Stimulated activated CD8-positive, alpha-beta memory T cell treated with anti-CD3 and anti-CD28 coated beads, Interleukin-4, amount 100 ng/mL, for 4 hours (primary cell): Measurements from ENCODE around the gene PAQR4.

Source experiments
- DNase-seq, 2 donors: peaks; one replicate each; pipeline ENCODE4 v3.0.0-alpha.2; 2020; ENCODE audit warnings: low read depth in 2 of 2, low spot score in 1 of 2

The PAQR4 gene

DNA sequence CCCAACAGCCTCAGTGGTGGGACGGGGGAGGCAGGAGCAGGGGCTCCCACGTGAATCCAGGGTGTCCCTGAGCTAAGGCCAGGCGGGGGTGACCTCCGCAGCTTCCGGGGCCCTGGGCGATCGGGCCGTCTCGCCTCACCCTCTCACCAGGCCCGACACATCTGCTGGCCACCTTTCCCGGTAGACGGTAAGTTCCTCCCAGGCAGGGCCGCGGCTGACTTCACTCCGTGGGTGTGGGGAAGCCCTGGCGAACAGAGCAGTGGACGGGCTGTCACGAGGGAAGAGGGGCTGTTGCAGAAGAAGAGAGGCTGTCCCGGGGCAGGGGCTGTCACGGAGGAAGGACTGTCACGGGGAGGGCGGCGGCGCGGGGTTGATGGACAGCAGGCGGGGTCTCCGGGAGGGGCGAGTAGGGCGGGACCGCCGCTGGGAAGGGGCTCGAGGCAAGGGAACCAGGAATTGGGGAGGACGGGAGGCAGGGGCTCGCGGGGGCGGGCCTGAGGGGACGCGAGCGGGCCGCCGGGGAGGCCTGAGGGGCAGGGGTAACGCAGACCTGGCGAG, 10.6 kb downstream of the PAQR4 start:
- no peak for DNase-seq

DNA sequence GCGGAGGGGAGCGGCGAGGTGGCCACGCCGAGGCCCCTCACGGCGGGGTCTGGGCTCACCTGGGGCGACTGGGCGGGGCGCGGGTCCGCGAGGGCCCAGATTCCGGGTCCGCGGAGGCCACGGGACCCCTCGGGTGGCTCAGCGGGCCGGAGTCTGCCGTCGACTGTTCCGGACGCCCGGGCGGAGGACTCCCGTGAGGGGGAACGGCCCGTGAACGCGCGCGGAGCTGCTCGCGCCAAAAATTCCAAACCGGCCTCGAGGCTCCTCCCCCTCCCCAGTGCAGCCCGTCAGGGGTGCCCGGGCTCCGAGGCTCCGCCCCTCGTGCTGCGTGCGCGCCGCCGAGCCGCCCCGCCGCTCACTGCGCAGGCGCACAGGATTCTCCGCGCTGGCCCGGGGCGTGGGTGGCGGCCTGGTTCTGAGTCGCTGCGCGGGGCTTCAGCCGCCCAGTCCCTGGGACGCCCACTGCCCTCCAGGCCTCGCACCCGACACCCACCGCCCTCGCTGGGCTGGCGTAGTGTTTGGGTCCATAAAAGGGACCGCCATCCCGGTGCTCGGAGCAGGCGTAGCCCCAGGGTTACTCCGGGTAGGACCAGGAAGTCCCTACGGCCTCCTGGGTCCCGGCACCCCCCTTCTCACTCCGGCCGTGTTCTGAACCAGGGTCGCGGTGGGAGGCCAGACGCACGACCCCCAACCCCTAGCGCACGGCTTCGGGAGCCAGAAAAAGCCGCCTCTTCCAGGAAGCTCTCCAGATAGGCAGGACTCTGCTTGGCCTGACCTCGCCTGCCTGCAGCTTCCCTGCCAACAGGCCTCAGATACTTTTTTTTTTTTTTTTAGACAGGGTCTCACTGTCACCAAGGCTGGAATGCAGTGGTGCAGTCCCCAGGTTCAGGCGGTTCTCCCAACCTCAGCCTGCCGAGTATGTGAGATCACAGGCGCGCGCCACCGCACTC, 11.4 kb downstream of the PAQR4 start, which contains the start of gene PKMYT1:
TSS of gene PKMYT1 (minus strand) at position 220 of the 950 bp plus-strand sequence. CDS start 789 bp downstream, outside the sequence.
- DNase-seq = peak; percentile 85 to 86

DNA sequence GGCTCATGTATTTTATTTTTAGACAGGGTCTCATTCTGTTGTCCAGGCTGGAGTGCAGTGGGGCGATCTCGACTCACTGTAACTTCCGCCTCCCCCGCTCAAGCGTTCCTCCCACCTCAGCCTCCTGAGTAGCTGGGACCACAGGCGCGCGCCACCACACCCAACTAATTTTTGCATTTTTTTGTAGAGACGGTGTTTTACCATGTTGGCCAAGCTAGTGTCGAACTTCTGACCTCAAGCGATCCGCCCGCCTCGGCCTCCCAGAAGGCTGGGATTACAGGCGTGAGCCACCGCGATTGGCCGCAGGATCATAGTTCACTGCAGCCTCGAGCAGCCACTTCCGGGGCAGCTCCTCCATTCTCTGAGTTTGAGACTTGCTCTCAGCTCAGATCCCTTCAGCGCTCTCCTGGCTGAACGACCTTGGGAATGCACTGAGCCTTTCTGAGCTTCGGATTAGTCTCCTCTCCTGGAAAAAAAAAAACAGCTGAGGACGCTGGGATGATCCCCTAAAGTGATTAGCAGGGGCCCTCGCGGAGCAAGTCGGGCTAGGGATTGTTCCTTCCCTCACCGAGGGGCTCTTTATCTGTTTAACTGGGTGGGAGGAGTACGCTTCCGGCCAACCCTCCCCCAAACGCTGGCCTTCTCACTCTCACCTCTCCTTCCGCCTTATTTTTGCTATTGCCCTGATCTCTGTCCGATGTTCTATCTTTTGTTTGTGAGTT, 12.2 kb downstream of the PAQR4 start:
- no peak for DNase-seq

DNA sequence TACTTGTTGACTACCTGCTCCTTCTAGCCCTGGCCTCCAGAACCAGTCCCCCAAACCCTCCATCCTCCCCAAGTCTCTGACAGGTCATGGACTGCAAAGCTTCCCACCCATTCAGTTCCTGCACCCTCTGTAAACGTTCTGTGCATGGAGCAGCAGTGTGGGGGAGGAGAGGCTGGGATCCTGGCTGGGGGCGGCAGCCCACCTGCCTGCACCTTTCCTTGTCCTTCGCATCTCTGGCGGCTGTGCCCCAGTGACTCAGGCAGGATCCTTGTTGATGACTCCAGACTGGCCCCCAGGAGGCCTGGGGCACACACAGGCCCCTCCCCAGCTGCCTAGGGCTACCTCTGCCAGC, 12.7 kb downstream of the PAQR4 start:
- DNase-seq = no peak

DNA sequence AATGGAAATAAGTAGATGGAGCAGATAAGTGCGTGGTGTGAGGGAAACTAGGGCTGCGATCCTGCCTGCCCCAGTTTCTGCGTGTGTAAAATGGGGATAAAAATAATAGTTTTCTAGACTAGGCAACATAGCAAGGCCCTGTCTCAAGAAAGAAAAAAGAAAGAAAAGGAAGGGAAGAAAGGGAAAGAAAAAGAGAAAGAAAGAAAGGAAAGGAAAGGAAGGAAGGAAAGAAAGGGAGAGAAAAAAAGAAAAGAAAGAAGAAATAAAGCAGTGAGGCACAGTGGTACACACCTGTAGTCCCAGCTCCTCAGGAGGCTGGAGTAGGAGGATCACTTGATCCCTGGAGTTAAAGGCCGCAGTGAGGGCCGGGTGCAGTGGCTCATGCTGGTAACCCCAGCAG, 13.3 kb downstream of the PAQR4 start:
- no peak for DNase-seq

DNA sequence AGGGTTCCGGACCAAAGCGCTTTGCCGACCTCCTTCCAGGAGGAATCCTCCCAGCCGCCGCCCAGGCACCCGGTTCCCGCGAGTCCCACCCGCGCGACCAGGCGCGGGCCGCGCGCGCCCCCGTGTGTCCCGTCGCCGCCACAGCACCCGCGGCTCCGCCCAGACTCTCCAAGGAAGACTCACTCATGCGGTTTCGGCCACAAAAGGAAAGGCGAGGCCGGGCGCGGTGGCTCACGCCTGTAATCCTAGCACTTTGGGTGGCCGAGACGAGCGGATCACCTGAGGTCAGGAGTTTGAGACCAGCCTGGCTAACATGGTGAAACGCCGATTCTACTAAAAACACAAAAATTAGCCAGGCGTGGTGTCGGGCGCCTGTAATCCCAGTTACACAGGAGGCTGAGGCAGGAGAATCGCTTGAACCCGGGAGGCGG, 14.6 kb downstream of the PAQR4 start:
- peak in 1 of 2 donors; percentile 35 for DNase-seq

DNA sequence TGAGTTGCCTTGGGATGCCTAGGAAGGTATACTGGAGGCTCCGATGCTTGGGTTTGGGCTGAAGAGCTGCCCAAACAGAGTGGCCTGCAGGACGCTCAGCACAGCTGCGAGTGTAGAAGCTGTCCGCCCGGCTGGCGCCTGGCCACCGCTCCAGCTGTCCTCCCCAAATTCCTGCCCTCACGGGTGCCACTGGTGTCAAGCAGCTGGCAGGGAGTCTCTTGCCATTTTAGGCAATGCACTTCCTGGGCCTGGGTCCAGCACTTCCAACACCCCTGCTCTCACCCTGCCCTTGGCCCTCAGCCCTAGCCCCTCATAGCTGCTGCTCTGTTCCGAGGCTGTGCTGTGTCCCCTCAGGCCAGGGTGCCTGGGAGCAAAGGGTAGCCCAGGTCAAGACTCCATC, 16.3 kb downstream of the PAQR4 start:
- no peak for DNase-seq

DNA sequence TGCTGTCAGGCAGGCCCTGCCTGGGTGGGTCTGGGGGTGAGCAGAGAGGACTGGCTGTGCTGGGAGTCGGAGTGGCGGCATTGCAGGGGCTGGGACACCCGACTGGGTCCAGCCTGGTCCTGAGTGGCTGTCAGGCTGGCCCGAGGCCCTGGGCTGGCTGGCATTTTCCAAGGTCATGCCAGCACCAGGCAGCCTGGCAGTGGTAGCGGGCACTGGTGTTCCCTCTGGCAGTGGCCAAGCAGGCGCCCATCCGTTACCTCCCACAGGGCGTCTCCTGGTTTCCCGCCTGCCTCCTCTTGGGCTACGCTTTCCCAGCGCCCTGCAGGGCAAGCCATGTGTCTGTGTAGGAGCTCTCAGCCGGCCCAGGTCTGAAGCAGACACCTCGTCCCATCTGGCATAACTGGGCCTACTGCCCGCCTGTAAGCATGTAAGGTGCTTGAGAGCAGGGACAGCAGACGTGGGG, 16.8 kb downstream of the PAQR4 start:
- no peak for DNase-seq

DNA sequence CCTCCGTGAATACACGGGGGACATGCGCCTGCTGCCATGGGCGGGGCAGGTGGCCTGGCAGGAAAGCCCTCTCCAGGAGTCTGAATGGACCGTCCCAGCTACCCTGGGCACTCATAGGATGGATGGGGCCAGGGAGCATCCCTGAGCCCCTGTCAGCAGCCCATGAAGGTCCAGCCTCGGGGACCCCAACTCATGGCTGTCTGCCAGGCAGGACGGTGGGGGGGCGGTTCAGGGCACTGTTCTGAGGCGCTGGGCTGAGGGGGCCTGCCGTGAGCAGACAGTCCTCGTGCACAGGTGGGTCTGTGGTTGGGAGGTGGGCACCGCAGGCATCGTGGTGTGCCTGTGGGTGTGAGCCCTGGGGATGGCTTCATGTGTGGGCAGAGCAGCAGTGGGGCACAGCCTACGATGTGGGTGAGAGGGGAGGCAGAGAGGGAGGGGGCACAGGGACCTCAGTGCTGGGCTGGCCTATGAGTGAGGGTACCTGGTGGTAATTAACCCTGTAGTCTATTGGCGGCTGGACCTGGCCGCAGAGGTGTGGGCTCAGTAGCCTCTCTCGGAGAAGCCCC, 17.6 kb downstream of the PAQR4 start:
- DNase-seq = no peak

DNA sequence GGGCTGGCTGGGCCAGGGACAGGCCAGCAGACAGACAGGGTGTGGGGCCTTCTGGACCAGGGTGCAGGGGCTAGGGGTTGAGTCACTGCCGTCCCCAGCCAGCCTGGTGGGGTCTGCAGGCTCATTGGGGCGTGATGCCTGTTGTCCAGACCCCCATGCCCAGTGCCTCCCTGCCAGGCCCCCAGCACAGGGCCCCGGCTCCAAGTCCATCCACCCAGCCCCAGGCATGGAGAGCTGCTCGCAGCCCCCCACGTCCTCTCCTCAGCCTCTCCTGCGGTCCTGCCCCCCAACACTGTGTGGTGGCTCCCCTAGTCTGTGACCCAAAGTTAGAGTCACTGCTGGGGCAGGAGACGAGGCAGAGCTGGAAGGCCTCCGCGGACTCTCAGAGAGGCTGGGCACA, 18.1 kb downstream of the PAQR4 start:
- no peak for DNase-seq

DNA sequence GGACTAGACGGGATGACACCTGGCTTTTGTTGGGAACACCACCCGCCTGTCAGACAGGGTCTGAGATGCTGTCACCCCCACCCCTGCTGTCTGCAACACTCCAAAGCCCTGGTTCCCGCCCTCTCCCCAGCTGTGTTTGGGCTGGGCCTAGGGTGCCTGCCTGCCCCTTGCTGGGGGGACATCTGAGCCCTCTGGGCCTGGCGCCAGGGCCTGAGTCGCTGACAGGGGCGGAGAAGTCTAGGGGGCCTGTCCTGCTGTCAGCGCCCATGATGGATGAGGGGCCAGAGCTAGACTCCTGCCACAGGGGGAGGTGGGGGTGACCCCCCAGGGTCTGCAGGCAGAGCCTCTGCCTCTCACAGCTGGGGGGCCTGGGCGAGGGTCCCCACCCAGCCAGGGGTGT, 18.7 kb downstream of the PAQR4 start:
- no peak for DNase-seq

DNA sequence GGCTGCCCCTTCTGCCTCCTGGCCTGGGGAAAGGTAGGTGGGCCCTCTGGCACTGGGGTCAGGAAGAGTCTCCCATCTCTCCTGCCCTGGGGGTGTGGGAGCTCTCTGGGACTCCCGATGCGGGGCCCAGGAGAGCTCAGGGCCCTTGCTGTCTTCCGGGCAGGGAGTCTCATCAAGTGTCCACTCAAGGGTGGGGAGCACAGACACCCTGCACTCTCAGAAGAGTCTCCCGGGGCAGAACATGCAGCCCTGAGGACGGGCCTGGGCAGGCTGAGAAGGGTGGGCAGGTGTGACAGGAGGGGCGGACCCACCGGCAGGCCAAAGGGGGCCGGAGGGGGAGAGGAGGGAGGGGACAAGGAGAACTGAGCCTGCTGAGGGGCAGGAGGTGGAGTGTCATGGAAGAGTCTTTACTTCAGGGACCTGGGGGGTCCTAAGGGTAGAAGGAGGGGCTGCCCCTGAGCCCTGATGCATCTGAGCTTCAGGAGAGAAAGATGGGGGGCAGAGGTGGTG, 19.5 kb downstream of the PAQR4 start:
- DNase-seq = no peak

DNA sequence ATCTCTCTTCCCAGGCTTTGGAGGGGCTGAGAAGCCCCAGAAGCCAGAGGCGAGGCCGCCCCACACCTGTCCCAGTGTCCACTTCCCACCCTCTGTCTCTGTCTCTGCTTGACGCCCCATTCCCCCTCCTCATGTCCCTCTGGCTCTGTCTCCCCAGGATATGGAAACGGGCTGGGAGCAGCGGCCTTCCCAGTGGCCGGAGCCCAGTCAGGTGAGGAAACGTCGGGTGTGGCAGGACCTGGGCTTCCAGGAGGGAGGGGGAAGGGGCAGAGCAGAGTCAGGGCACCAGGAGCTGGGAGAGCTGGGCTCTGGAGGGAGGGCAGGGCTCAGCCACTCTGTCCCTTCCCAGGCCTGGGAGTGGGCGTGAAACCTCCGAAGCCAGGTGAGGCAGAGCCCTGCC, 21.7 kb downstream of the PAQR4 start:
- no peak for DNase-seq

DNA sequence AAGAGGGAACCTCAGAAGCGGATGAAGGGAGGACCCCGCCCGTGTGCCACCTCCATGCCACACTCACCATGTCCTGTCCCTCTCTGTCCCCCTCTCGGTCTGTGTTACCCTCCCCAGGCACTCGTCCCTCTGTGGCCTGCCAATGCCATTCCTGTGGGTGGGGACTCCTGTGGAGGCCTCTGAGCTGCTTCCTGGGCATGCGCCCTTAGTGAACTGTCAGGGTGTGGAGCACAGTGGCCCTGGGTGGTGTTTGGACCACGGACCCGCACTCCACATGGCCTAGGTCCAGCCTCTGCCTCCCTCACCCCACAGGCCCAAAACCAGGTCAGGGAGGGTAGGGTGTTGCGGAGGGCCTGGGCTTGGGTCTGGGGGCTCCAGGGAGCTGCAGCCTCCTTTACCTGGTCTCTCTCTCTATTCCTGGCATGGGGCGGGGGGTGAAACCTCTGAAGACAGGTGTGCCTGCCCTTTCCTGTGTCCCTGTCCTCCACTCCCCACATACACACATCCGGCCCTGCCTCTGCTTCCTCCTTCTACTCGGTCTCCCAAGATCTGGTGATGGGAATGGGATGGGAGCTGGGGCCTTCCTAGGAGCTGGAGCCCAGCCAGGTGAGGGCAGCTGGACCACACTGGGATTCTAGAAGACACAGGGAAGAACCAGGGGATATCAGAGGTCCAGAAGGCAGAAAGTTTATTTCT, 22.6 kb downstream of the PAQR4 start:
- DNase-seq = no peak

DNA sequence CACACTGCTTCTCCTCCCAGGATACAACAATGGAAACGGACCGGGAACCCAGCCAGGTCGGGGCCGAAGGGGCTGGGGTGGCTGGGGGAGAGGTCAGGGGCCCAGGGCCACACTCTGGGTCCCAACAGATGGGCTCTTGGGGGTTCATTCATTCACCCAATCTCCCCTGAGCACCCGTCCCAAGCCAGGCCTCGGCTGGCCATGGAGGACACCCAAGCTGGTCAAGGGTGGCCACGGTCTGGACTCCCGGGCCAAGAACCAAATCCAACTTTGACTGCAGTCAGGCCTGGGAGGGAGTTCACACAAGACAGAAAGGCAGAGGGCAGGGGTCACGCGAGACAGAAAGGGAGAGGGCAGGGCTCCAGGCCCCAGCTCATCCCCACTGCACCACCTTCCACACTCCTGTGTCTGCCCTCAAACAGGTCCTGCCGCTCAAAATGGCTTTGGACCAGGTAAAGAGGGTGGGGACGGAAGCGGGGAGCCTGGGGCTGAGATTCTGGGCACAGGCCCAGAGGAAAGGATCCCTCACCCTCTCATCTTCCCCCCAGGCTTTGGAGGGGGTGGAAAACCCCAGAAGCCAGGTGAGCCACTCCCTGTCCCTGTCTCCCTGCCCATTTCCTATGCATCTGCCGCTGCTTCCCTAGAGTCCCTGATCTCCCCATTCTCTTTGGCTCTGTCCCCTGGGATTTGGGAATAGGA, 23.4 kb downstream of the PAQR4 start:
- DNase-seq = no peak

DNA sequence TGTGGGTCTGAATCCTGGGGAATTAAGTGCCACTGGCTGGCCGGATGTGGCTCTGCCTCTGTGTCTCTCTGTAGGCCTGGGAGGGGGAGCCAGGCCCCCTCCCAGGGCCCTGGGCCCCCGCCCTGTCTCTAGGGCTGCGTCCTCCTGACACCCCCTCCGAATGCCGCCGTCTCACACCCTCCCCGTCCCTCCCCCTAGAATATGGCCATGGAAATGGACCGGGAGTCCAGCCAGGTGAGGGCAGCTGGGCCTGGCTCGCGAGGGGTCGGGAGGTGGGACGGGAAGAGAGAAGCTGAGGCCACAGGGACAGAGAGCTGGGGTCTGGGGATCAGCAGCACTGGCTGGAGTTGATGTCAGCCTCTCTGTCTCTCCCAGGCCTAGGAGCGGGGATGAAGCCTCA, 27.1 kb downstream of the PAQR4 start:
- no peak for DNase-seq

DNA sequence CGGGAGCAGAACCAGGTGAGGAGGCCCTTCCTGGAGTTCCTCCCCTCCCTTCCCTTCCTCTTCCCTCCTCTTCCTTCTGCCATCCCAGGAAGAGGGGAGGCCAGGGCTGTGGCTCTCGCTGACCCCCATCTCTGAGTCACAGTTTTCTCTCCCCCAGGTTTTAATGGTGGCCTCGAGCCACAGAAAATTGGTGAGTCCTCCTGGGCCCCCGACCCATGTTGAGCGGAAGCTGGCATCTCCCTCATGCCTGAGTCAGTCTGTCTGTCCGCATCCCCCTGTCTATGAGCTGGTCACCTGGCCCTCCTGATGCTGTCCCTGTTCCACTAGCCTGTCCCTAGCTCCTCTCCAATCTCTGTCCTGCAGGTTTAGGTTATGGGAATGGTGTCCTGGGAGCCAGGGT, 30.8 kb downstream of the PAQR4 start:
- no peak for DNase-seq

DNA sequence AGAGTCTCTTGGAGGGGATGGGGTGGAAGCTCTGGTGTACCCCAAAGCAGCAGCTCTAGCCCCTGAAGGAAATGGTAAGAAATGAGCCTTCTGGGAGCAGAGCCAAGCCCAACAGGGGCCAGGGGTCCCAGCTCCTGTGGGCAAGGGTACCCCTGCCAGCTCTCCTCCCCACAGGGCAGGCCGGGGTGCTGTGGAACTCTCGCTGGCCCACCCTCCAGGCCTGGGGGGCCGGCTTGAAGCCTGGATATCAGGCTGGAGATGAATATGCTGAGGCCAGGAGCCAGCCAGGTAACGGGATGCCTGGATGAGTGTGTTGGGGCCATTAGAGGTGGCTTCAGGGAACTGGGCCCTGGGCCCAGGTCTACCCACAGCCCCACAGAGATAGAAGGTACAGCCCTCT, 31.4 kb downstream of the PAQR4 start:
- DNase-seq = no peak

DNA sequence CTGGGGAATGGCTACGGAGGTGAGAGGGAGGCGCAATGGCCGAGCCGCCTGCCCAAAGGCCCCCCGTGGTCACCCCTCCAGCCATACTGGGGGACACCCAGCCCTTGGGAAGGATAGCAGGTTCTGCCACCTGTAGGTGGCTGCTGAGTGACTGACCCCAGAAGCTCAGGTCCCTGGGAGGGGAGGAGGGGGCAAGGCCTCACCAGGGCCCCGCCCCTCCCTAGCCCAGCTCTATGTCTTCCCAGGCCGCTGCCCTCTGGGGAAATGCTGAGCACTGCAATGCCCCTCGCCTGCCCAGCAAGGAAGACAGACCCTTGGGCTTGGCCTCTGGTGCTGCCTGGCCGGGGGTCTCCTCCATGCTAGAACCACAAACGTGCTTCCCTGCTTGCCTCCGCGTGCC, 32.2 kb downstream of the PAQR4 start:
- no peak for DNase-seq

DNA sequence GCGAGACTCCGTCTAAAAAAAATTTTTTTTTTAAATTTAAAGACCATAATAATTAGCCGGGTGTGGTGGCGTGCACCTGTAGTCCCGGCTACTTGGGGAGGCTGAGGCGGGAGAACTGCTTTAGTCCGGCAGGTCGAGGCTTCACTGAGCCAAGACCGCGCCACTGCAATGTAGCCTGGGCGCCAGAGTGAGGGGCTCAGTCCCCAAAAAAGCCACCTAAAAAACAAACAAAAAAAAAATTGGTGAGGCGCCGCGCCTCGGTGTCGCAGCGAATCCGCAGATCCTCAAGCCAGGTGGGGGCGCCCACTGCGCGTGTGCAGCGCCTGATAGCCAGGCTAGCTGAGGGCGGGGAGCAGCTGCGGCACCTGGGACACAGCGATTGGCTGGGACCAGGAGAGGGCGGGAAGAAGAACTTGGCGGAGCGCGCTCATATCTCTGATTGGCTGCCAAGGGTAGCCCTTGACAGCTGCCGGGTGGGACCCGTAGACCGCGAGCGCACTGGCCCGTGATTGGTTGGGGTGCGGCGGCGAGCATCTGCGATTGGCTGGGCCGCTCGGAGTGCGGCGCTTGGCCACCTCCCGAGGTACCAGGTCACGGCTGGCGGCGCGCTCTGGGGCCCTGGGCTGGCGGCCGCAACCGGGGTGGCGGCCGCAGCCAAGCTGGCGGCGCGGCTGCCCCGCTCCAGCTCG, 34.6 kb downstream of the PAQR4 start:
- peak; percentile 80 to 93 for DNase-seq
